ENCODE measurements around the gene LAMTOR5. TPM values are rescaled to one million over a fixed set of nuclear protein-coding genes. Genes with fewer than 3 reads are reported as not detected.

The LAMTOR5 gene
- total RNA-seq, 1 donor from 2014 or later, result 91.4 TPM

GRCh38 chr1:110355321-110355720 lies 52.2 kb downstream of the LAMTOR5 start:
- no peak for ATAC-seq

More at GRCh38 chr1:110355321-110355720, 52.2 kb downstream of the LAMTOR5 start:
- no peak for DNase-seq (ENCODE audit: low spot score)
- intact Hi-C loops (cut with DNase I), result no loop called here

Other genes starting within 250 kb of the LAMTOR5 start
- gene KCNC4, start 197.4 kb downstream of the LAMTOR5 start, total RNA-seq, result 15.6 TPM
- gene RBM15, start 68.3 kb downstream of the LAMTOR5 start, total RNA-seq, result 23.4 TPM
- 20.5 TPM for gene SLC16A4, start 16.7 kb downstream of the LAMTOR5 start, total RNA-seq
- gene PROK1, start 43.5 kb upstream of the LAMTOR5 start, total RNA-seq, result not detected
- not detected for gene KCNA10, start 111.5 kb upstream of the LAMTOR5 start, total RNA-seq
- 43.8 TPM for gene KCNA2, start 198.7 kb upstream of the LAMTOR5 start, total RNA-seq

Measured in sciatic nerve (tissue), 2 donors.